ENCODE data around the gene GPR32.
"Not testable (repeated sequence)": the region's sequence is repeated elsewhere in the genome, so short reads cannot be mapped to it uniquely, and the experiment has no call there.

Gene GPR32

DNA sequence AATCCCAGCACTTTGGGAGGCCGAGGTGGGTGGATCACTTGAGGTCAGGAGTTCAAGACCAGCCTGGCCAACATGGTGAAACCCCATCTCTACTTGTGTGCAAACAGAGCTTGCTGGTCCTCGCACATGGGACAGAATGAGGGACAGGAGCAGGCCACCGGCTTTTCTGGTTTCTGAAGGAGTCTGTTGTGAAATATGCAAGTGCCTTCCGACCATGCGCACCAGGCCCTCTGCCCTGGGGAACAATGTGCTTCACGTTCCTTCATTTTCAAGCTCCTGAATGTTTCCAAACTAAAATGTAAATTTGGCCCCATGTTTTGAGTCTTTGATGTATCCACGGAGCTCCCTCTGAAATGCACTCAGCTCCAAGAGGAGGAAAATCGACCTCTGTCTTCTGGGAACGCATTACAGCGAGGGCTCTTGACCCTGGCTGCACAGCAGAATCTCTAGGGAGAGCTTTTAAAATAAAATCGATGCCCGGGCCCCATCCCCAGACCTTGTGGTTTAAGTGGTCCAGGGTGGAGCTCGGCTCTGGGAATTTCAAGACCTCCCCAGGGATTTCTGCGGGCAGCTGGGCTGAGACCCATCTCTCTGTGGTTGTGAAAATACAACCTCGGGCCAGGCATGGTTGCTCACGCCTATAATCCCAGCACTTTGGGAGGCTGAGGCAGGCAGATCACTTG lies 10.6 kb downstream of the GPR32 start:
- no peak for DNase-seq (ENCODE audit: low read depth in 2 of 3, low spot score in 1 of 3)

DNA sequence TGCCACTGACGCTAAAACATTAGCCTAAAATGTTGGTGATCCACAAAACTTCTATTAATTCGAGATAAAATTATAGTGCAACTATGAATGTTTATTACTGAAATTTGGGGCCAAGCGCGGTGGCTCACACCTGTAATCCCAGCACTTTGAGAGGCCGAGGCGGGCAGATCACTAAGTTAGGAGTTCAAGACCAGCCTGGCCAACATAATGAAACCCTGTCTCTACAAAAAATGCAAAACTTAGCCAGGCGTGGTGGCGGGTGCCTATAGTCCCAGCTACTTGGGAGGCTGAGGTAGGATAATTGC lies 13.5 kb downstream of the GPR32 start:
- DNase-seq (ENCODE audit: low read depth in 2 of 3, low spot score in 1 of 3): not testable (repeated sequence)

DNA sequence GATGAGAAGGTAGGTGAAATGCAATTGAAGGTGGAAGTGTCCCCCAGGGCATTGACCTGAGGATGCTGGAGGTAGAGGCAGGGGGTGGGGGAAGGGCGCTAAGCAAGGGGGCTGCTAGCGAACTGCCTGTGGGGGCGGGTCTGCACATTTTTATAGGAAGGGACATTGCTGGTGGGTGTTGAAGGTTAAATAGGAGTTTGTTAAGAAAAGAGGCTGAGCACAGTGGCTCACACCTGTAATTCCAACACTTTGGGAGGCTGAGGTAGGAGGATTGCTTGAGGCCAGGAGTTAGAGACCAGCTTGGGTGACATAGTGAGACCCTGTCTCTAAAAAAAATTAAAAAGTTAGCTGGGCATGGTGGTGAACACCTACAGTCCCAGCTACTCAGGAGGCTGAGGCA lies 14.4 kb downstream of the GPR32 start:
- DNase-seq (ENCODE audit: low read depth in 2 of 3, low spot score in 1 of 3): no peak

DNA sequence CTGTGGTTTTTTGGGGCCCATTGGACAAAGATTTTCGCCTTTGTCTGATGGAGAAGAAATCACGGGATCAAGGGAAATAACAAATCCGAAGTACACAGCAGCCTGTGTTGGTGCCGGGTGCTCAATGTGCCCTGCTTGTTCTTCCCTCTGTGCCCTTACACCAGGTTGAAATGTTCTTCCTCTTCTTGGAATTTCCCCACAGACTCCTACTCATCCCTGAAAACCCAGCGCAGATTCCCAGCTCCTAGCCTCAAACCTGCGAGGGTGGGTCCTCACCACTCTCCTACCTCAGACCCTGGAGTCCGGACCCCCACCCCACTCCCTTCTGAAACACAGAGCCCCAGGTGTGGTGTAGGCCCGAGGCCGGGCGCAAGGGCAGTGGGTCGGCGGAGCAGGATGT lies 15.1 kb downstream of the GPR32 start:
- DNase-seq (ENCODE audit: low read depth in 2 of 3, low spot score in 1 of 3): no peak

DNA sequence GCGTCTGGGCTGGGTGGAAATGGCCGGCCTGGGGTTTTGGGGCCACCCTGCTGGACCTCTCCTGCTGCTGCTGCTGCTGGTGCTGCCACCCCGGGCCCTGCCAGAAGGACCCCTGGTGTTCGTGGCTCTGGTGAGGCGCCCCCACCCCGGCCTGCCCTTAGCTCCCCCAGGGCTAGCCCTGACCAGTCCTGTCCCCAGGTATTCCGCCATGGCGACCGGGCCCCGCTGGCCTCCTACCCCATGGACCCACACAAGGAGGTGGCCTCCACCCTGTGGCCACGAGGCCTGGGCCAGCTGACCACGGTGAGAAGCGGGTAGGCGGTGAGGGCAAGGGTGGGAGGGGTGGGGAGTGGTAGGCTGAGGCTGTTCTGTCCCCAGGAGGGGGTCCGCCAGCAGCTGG lies 20.1 kb downstream of the GPR32 start, which contains the start of gene ACP4:
ACP4 (plus strand) TSS at position 20 of the 400 bp plus-strand sequence; CDS start at position 20, 0 bp downstream.
- DNase-seq (ENCODE audit: low read depth in 2 of 3, low spot score in 1 of 3): no peak

DNA sequence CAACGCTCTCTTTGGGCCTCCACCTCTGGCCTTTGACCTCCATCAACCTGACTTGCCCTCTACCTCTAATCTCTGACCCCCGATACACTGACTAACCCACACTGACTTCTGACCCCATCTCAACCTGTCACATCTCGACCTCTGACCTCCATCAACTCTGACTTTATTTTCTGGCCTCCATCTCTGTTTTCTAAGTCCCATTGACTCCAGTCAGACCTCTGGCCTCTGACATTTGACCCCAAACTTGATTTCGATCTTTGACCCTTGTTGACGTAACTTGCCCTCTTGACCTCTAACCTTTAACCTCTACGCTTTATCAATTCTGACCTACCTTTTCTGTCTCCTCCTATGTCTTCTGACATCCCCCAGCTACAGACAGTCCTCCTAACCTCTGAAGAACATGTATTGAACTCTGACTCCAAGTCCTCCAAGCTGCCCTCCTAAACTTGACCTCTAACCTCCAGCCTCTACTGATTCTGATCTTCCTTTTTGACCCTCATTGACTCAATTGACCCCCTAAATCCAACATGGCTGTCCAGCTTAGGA lies 20.7 kb downstream of the GPR32 start:
- no peak for DNase-seq (ENCODE audit: low read depth in 2 of 3, low spot score in 1 of 3)

DNA sequence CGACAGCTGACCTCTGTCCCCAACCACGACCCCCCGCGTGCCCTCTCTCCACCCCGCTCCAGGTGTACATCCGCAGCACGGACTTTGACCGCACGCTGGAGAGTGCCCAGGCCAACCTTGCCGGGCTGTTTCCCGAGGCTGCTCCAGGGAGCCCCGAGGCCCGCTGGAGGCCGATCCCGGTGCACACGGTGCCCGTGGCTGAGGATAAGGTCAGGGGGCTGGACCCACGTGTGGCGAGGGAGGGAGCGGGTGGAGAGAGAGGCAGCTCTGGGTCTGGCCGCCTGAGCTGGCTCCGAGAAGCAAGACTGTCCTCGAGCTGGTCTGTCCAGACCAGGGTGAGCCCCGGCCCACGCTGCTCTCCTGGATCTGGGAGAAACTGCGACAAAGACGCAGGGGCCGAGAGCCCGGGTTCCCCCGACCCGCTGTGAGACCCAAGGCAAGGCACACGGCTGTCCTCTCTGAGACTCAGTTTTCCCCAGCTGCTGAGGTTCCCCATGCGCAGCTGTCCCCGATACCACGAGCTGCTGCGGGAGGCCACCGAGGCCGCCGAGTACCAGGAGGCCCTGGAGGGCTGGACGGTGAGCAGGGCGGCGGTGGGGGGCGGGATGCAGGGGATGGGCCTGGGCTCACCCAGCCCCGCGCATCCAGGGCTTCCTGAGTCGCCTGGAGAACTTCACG lies 21.5 kb downstream of the GPR32 start:
- no peak for DNase-seq (ENCODE audit: low read depth in 2 of 3, low spot score in 1 of 3)

DNA sequence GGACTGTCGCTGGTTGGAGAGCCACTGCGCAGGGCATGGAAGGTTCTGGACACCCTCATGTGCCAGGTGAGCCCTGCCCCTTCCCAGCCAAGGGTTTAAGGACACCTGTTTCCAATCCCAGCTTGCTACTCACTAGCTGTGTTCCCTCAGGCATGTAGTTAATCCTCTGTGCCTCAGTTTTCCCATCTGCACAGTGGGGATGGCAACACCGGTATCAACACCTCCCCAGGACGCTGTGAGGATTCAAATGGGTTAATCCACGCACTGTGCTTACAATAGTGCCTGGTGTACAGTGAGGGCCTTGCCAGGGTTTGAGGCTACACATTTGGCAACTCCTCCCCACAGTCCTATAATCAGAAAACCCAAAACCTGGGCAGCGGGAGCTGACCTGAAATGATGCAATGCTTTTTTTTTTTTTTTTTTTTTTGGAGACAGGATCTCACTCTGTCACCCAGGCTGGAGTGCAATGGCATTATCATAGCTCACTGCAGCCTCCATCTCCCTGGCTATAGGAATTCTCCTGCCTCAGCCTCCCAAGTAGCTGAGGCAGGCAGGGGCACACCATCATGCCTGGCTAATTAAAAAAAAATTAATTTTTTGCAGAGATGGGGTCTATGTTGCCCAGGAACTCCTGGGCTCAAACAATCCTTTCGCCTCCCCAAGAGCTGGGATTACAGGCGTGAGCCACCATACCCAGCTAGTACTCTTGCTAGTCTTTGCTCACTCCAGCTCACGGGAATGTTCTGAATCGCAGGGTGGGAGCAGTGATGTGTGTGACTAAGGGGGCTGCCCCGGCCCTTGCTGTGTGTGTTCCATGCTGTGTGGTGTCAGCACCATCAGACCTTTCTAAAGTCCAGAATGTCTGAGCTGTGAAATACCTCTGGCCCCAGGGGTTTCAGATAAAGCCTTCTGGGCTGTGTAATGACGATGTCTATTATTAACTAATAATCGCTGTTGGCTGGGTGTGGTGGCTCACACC lies 22.3 kb downstream of the GPR32 start:
- no peak for DNase-seq (ENCODE audit: low read depth in 2 of 3, low spot score in 1 of 3)

DNA sequence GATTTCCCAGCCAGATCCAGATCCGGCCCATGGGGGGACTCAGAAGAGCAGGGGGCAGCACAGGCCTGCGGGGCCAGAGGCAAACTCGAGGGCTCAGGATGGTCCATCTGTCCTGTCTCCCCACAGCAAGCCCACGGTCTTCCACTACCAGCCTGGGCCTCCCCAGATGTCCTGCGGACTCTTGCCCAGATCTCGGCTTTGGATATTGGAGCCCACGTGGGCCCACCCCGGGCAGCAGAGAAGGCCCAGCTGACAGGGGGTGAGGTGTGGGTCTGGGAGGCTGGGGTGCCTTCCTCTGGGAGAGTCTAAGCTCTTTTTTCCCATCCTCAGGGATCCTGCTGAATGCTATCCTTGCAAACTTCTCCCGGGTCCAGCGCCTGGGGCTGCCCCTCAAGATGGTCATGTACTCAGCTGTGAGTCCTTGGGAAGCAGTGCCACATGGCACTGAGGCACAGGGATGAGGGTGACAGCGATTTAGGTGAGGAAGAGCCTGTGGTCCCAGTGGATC lies 23.3 kb downstream of the GPR32 start:
- no peak for DNase-seq (ENCODE audit: low read depth in 2 of 3, low spot score in 1 of 3)

DNA sequence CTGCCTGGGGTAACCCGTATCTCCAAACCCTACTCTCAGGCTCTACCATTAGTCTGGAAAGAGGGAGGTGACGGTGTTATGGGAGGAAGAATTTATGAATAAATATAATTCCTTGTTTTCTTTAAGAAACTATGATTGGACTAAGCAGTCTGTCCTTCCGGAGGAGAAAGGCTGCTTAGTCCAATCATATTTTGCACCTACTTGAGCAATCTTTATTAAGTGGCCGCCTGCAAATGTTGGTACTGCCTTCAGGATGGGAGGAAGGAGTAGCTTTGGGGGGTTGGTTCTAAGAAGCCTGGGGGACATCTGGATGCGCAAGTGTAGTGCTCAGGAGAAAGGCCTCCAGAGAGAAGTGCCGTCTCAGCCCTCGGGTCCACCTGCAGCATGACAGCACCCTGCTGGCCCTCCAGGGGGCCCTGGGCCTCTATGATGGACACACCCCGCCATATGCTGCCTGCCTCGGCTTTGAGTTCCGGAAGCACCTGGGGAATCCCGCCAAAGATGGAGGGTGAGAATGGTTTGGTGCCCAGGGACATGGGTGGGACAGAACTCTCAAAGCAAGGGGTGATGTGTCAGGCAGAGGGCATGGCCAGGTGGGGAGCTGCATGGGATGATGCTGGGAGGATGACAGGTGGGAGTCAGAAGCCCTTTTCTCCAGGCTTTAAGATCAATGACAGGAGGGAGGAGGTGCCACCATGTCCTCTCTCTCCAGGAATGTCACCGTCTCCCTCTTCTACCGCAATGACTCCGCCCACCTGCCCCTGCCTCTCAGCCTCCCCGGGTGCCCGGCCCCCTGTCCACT lies 24.0 kb downstream of the GPR32 start:
- DNase-seq (ENCODE audit: low read depth in 2 of 3, low spot score in 1 of 3): no peak

DNA sequence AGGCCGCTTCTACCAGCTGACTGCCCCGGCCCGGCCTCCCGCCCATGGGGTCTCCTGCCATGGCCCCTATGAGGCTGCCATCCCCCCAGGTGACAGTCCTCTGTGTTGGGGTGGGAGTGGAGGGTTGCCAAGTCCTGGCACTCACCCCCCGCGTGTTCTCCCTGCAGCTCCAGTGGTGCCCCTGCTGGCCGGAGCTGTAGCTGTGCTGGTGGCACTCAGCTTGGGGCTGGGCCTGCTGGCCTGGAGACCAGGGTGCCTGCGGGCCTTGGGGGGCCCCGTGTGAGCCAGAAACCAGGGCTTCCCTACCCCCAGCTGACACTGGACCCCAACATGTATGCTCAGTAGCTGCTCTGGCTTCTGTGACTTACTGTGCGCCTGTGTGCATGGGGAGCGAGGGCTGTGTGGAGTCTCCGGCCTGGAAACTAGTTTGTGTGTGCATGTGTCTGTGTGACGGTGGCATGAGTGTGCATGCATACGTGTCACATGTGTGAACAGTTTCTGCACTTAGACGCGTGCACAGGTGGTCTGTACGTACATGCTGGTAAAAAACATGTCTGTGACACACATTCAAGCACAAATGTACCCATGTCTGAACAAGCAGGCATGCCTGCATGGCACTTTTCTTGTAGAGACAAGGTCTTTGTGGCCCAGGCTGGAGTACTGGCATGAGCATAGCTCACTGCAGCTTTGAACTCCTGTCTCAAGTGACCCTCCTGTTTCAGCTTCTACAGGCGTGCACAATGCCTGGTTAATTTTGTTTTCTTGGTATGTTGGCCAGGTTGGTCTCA lies 24.8 kb downstream of the GPR32 start:
- DNase-seq (ENCODE audit: low read depth in 2 of 3, low spot score in 1 of 3): no peak

DNA sequence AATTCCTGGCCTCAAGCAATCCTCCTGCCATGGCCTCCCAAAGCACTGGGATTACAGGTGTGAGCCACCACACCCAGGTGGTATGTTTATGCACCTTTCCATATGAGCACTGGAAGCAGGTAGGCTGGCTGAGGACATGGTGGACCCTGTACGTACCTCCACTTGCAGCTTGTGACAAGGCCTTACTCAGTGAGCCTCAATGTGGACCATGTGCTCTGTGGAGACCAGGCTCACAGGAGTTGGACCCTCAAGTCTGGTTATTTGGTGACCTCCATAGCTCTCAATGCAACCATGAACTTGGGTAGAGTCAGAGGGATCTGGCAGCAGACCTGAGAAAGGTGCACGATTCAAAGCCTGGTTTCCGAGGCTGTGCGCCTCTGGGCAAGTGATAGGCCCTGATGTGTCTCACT lies 25.4 kb downstream of the GPR32 start:
- no peak for DNase-seq (ENCODE audit: low read depth in 2 of 3, low spot score in 1 of 3)

DNA sequence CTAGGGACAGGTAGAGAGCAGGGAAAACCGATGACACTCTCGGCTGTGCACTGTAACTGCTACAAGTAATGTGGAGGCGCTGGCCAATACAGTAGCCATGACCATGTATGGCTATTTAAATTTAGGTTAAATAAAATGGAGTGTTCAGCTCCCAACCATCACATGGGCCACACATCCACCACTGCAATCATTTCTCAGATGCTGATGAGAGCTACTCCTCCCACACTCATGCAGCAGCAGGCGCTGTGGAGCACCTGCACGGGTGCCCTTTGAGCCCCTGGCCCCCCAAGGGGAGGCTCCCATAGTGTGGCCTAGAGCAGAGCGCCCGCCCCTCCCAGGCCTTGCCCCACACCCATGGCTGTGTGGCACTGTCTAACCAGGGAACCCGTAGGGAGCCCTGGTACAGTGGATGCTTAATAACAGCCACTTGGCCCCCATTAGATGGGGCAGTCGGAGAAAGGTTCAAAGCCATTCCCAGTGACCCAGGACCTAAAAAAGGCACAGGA lies 25.9 kb downstream of the GPR32 start:
- no peak for DNase-seq (ENCODE audit: low read depth in 2 of 3, low spot score in 1 of 3)

DNA sequence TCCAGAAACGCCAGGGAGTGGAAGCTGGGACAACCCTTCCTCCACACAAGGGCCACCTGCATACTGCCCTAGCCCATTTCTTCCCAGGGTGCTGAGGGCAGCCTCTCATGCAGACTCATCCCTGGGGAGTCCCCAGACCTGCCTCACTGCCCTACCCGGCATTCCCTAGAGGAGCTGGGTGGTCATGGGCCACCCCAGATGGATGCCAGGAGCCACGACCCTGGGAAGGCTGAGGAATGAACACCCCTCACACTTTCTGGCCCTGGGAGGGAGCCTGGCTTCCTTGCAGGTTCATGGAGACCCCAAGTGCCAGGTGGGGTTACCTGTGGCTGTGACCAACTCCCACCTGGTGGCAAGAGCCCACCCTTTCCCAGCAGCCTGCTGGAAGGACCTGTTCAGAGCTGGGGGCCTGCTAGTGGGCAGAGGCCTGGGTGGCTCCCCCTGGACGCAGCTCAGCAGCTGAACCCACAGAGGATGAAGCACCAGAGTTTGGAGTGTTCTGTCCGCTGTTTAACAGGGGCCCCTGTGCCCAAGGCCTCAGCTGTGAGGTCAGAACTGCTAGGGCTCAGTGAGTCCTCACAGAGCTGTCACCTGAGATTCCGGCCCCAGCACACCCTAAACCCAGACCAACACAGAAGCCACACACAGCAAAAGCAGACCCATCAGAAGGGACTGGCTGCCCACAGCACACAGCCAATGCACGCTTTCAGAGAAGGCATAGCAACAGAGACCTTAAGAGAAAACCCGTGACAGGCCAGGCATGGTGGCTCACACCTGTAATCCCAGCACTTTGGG lies 26.6 kb downstream of the GPR32 start:
- no peak for DNase-seq (ENCODE audit: low read depth in 2 of 3, low spot score in 1 of 3)

DNA sequence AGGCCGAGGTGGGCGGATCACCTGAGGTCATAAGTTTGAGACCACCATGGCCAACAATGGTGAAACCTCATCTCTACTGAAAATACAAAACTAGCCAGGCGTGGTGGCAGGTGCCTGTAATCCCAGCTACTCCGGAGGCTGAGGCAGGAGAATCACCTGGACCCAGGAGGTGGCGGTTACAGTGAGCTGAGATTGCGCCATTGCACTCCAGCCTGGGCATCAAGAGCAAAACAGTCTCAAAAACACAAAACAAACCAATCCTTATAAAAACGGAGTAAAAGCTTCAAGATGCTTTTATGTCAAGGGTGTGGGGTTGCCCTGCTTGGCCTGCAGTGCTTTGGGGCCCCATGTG lies 27.1 kb downstream of the GPR32 start:
- no peak for DNase-seq (ENCODE audit: low read depth in 2 of 3, low spot score in 1 of 3)

DNA sequence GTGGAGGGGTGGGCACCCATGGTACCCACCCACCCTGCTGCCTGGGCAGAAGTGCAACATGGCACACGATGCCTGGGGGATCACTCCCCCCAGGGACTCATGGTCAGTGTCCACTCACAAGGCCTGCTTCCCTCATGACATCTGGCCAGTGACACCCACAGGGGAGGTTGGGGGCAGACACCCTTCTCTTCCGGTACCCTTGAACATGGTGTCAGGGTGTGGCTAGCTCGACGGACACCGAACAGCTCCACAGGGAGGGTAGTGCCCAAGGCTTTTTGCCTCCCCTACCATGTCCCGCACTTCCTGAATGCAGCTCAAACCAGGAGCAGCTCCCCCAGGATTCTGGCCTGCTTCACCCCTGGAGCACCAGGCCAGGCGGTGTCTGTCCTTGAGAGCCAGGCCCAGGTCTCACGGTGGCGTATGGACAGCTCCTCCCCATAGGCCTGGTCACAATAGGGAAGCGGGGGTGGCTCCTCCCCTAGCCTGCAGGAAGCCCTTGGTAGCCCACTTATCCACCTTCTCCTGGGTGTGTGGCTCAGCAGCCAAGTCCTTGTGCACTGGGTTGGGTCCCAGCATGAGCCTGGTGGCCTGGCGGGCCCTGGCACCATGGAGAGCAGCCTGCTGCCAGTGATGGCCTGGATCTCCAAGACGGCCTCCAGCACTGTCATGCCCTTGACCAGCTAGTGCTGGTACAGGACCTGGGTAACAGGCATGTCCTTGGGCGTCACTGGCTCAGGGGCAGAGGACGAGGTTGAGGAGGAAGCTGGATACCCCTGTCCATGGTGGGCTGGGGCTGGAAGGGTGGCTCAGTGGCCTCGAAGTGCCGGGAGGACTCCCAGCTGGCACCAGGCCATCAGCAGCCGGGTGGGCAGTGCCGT lies 27.8 kb downstream of the GPR32 start:
- DNase-seq (ENCODE audit: low read depth in 2 of 3, low spot score in 1 of 3): no peak

DNA sequence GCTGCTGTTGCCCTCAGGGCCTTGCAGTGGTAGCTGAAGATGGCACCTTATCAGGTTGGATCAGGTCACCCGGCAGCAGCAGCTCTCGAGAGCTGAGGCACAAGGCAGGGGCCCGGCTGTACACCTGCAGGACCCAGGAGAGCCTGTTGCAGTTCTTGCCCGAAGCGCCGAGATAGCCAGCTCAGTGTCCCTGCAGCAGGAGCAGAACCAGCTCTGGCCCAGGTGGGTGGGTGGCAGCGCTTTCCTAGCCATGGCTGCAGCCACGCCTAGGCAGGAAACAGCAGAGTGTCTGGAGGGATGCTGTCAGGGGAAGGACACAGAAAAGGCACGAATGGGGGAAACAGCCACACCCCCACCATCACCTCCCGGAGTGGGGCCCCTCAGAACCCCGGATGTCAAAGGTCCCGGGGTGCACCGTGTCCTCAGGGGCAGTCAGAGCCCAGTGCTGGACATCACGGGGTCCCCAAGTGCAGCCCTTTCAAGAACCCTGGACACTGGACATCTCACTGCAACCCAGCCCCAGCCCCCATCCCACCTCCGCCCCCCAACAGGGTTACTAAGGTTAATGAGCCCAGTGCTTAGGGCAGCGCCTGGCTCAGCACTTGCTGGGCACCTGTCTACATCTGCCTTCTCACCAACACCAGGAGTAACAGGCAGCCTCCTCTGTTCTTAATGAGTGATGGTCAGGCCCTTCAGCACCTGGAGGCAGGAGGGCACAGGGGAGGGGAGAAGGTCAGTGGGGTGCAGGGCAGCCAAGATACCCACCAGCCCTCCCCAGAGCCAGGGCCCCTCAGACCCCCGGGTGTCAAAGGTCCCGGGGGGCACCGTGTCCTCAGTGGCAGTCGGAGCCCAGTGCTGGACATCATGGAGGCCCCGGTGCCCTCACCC lies 28.6 kb downstream of the GPR32 start:
- DNase-seq (ENCODE audit: low read depth in 2 of 3, low spot score in 1 of 3): no peak

Measured in stimulated activated CD4-positive, alpha-beta T cell treated with anti-CD3 and anti-CD28 coated beads, Interleukin-12 subunit alpha, Interleukin-12 subunit beta, amount 100 ng/mL, for 48 hours (primary cell).